ENCODE results near the gene DSTN. TPM values are rescaled to one million over a fixed set of nuclear protein-coding genes. Genes with fewer than 3 reads are reported as not detected.
A peak's percentile ranks its signal among the peaks of the same experiment; 100 is the strongest.

The DSTN gene
- total RNA-seq, 1 experiment from 2014 or later: 9.5 TPM

DNA sequence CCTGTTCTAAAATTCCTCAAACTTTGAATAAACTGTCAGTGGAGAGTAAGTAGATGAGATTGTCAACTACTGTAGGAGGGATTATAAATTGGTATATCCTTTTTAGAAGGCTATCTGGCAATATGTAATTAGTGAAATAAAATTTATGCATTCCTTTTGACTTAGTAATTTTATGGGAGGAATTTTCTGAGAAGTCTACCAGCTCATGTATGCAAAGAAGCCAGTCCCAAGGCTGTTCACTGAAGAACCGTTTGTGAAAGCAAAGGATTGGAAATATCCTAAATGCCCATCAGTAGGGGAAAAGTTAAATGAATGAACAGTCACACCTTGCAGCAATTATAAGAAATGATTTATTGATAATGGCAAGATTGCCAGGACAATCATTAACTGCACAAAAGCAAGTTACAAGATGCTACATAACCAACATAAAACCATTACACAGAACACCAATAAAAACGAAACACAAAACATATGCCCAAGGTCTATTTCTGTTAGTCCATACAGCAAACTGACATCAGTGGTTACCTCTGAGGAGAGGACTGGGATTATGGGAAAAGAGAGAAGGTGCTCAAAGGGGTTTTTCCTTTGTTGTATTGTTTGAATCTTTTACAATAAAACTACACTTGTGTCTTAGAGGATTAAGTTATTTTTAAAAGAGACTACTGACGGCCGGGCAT, 4.6 kb upstream of the DSTN start:
- Histone ChIP-seq H3K27ac (ENCODE audit: low read length) (no peak overlapping the region), H3K79me2 (ENCODE audit: low read length) (no peaks in the 10 kb centered on the region), H3K4me2 (ENCODE audit: low read depth, low read length, poor library complexity, severe bottlenecking) (no peak overlapping the region), H3K9me3 (ENCODE audit: low read length) (no peaks in the 10 kb centered on the region), H3K9ac (ENCODE audit: low read length) (no peak overlapping the region), H4K20me1 (ENCODE audit: insufficient read depth, low read depth, low read length) (no peaks in the 10 kb centered on the region), H3K4me1 (ENCODE audit: low read length) (peaks cover 3% of the 10 kb centered on the region; the same call in 1 of the 2 replicates), H3K36me3 (ENCODE audit: insufficient read depth, low read length) (no peaks in the 10 kb centered on the region), H3K9me2 (replicated peaks; ENCODE audit: insufficient read depth, low read length) (no peaks in the 10 kb centered on the region), H3K4me3 (ENCODE audit: low read length) (no peak overlapping the region), H2AFZ (ENCODE audit: low read length) (no peak overlapping the region), H3K27me3 (ENCODE audit: low read length) (no peaks in the 10 kb centered on the region)
- DNase-seq: no peak

DNA sequence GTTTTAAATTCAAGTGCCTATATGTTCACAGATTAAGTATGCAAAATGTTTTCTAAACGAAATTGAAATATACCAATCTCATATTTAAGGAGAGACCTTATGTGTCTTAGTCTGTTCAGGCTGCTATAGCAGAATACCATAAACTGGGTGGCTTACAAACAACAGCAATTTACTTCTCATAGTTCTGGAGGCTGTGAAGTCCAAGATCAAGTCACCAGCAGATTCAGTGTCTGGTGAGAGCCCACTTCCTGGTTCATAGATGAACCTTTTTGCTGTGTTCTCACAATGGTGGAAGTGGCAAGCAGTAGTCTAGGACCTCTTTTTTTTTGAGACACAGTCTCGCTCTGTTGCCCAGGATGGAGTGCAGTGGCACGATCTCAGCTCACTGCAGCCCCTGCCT, 3.5 kb upstream of the DSTN start:
- H3K79me2 ChIP-seq (ENCODE audit: low read length): no peaks in the 10 kb centered on the region
- DNase-seq: no peak
- H3K9me2 ChIP-seq (replicated peaks; ENCODE audit: insufficient read depth, low read length): no peaks in the 10 kb centered on the region
- H3K9ac ChIP-seq (ENCODE audit: low read length): no peak overlapping the region
- no peaks in the 10 kb centered on the region for H3K27me3 ChIP-seq (ENCODE audit: low read length)
- H3K9me3 ChIP-seq (ENCODE audit: low read length): no peaks in the 10 kb centered on the region
- H2AFZ ChIP-seq (ENCODE audit: low read length): no peak overlapping the region
- no peak overlapping the region for H3K4me3 ChIP-seq (ENCODE audit: low read length)
- H4K20me1 ChIP-seq (ENCODE audit: insufficient read depth, low read depth, low read length): no peaks in the 10 kb centered on the region
- no peaks in the 10 kb centered on the region for H3K36me3 ChIP-seq (ENCODE audit: insufficient read depth, low read length)
- no peak overlapping the region for H3K4me2 ChIP-seq (ENCODE audit: low read depth, low read length, poor library complexity, severe bottlenecking)
- H3K4me1 ChIP-seq (ENCODE audit: low read length): peaks cover 13% of the 10 kb centered on the region
- H3K27ac ChIP-seq (ENCODE audit: low read length): no peak overlapping the region

DNA sequence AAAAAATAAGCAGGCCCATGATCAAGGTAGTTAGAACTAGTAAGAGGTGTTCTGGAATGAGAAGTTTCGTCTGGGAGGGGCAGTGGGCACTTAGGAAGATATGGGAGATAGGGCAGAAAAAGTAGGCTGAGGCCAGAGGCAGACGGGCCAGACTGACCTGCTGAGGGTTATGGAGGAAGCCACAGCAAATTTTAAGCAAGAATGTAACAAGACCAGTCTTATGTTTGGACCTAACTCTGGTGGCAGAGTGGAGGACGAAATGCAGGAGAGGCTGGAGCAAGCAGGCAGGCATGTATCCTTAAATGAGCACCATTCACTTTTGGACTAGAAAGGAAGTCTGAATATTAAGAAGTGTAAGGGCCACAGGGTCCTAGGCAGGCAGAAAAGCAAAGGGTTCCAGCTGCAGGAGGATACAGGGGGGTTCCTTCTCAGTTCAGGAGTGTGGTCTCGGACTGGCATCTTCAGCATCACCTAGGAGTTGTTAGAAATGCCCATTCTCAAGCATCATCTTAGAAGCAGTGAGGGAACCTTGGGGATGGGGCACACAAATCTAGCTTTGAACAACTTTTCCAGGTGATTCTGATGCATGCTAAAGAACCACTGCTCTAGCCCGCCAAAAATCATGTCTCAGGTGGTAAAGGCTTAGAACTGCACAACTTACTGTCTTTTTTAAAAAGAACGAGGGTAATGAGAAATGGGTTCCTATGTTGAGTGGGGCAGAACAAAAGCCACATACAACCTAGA, 1.7 kb upstream of the DSTN start:
- Histone ChIP-seq H3K36me3 (ENCODE audit: insufficient read depth, low read length) (no peaks in the 10 kb centered on the region), H4K20me1 (ENCODE audit: insufficient read depth, low read depth, low read length) (no peaks in the 10 kb centered on the region), H3K79me2 (ENCODE audit: low read length) (no peaks in the 10 kb centered on the region), H3K4me2 (ENCODE audit: low read depth, low read length, poor library complexity, severe bottlenecking) (no peak overlapping the region), H3K9me2 (replicated peaks; ENCODE audit: insufficient read depth, low read length) (no peaks in the 10 kb centered on the region), H3K9ac (ENCODE audit: low read length) (no peak overlapping the region), H3K4me1 (ENCODE audit: low read length) (peaks cover 13% of the 10 kb centered on the region), H3K27me3 (ENCODE audit: low read length) (no peaks in the 10 kb centered on the region), H3K4me3 (ENCODE audit: low read length) (no peak overlapping the region), H2AFZ (ENCODE audit: low read length) (no peak overlapping the region), H3K27ac (ENCODE audit: low read length) (no peak overlapping the region), H3K9me3 (ENCODE audit: low read length) (no peaks in the 10 kb centered on the region)
- DNase-seq: no peak

DNA sequence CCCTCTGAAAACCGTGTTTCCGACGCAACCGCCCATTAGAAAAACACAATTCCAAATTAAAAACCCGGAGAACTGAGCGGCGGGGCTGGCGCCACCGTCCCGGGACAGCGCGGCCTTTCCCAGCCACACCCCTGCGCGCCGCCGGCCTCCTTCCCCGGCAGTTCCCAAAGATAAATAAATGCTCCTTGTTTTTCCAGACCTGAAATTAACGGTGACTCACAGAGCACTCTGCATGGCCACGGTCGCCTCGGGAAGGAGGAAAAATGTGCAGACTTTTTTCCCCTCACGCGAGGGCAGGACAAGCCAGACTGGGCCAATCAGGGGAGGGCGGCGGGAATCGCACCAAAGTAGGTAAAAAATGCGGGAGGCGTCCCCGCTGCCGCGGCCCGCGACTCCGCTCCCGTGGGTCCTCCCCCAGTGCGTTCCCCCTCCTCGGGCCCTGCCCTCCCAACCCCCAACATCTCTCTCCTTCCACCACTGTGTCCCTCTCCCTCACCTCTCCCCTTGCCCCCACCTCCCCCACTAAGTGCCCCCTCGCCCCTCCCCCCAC, 828 bp upstream of the DSTN start:
- no peak overlapping the region for H3K4me3 ChIP-seq (ENCODE audit: low read length)
- no peak overlapping the region for H3K4me2 ChIP-seq (ENCODE audit: low read depth, low read length, poor library complexity, severe bottlenecking)
- H3K9ac ChIP-seq (ENCODE audit: low read length): no peak overlapping the region
- H2AFZ ChIP-seq (ENCODE audit: low read length): no peak overlapping the region
- no peaks in the 10 kb centered on the region for H3K36me3 ChIP-seq (ENCODE audit: insufficient read depth, low read length)
- no peak for DNase-seq
- no peaks in the 10 kb centered on the region for H4K20me1 ChIP-seq (ENCODE audit: insufficient read depth, low read depth, low read length)
- no peaks in the 10 kb centered on the region for H3K79me2 ChIP-seq (ENCODE audit: low read length)
- H3K27ac ChIP-seq (ENCODE audit: low read length): no peak overlapping the region
- no peaks in the 10 kb centered on the region for H3K27me3 ChIP-seq (ENCODE audit: low read length)
- peaks cover 13% of the 10 kb centered on the region for H3K4me1 ChIP-seq (ENCODE audit: low read length)
- H3K9me2 ChIP-seq (replicated peaks; ENCODE audit: insufficient read depth, low read length): no peaks in the 10 kb centered on the region
- H3K9me3 ChIP-seq (ENCODE audit: low read length): no peaks in the 10 kb centered on the region

DNA sequence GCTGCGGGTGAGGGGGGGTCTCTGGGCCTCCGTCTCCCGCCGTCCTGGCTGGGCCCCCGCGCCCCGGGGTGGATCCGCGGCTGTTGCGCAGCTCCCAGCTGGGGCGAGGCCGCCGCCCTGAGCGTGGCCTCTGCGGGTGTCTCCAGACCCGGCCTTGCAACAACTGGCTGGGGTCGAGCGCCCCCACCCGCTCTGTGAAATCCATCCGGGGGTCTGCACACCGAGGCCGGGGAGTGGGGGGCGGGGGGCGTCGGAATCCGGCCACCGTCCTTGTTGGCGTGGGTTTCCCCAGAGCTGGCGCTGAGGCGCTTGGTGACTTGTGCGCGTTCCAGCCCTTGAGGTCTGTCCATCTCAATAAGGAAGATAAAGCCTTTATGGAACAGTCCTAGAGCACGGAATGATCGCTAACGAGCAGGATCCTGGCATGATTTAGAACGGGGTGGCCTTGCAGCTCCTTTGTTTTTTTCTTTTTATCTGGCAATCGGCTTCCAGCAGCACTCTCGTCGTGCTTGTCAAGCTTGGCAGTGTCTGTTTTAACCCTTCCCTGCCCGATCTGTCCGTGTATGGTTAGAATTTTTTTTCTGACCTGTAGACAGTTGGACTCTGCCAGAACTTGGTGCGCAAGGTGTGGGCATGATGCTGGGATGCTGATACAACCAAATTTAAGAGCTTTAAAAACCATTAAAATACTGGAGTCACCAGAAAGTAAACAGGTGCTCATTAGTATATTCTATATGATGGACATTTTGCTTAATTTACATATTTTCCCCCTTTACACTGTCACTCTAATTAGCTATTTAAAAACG, 675 bp downstream of the DSTN start:
- H3K9ac ChIP-seq (ENCODE audit: low read length): peak overlapping the region; percentile 78
- no peaks in the 10 kb centered on the region for H4K20me1 ChIP-seq (ENCODE audit: insufficient read depth, low read depth, low read length)
- H3K9me2 ChIP-seq (replicated peaks; ENCODE audit: insufficient read depth, low read length): no peaks in the 10 kb centered on the region
- DNase-seq: peak; percentile 55
- no peaks in the 10 kb centered on the region for H3K79me2 ChIP-seq (ENCODE audit: low read length)
- no peaks in the 10 kb centered on the region for H3K36me3 ChIP-seq (ENCODE audit: insufficient read depth, low read length)
- peaks cover 13% of the 10 kb centered on the region for H3K4me1 ChIP-seq (ENCODE audit: low read length)
- H3K9me3 ChIP-seq (ENCODE audit: low read length): no peaks in the 10 kb centered on the region
- no peaks in the 10 kb centered on the region for H3K27me3 ChIP-seq (ENCODE audit: low read length)
- peak overlapping the region; percentile 74 for H3K4me3 ChIP-seq (ENCODE audit: low read length)
- peak overlapping the region; percentile 81 for H3K4me2 ChIP-seq (ENCODE audit: low read depth, low read length, poor library complexity, severe bottlenecking)
- peak overlapping the region; percentile 94 for H2AFZ ChIP-seq (ENCODE audit: low read length)
- no peak overlapping the region for H3K27ac ChIP-seq (ENCODE audit: low read length)

DNA sequence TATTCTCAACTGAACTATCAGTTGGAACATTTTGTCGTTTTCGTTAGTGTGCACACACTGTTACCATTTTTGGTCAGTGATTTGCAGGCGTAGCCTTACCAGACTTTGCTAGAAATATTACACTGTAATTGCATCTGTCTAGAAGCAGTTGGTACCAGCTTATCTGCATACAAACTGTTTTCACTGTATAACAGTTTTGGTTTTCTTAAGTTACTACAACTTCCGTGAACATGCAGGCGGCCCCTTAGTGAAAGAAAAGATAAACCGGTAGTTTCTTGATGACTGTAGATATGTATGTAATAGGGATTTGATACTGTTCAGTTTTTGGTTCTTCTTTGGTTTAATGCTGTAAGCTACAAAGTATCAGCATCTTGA, 1.3 kb downstream of the DSTN start:
- Histone ChIP-seq H3K4me2 (ENCODE audit: low read depth, low read length, poor library complexity, severe bottlenecking) (peak overlapping the region; percentile 81), H3K9me3 (ENCODE audit: low read length) (no peaks in the 10 kb centered on the region), H2AFZ (ENCODE audit: low read length) (no peak overlapping the region), H4K20me1 (ENCODE audit: insufficient read depth, low read depth, low read length) (no peaks in the 10 kb centered on the region), H3K79me2 (ENCODE audit: low read length) (no peaks in the 10 kb centered on the region), H3K4me3 (ENCODE audit: low read length) (peak overlapping the region; percentile 74), H3K27ac (ENCODE audit: low read length) (no peak overlapping the region), H3K9ac (ENCODE audit: low read length) (0 out of 2 replicates have a peak overlapping the region, but pooled peaks have one; percentile 78), H3K9me2 (replicated peaks; ENCODE audit: insufficient read depth, low read length) (no peaks in the 10 kb centered on the region), H3K27me3 (ENCODE audit: low read length) (no peaks in the 10 kb centered on the region), H3K4me1 (ENCODE audit: low read length) (peaks cover 13% of the 10 kb centered on the region), H3K36me3 (ENCODE audit: insufficient read depth, low read length) (no peaks in the 10 kb centered on the region)
- no peak for DNase-seq

DNA sequence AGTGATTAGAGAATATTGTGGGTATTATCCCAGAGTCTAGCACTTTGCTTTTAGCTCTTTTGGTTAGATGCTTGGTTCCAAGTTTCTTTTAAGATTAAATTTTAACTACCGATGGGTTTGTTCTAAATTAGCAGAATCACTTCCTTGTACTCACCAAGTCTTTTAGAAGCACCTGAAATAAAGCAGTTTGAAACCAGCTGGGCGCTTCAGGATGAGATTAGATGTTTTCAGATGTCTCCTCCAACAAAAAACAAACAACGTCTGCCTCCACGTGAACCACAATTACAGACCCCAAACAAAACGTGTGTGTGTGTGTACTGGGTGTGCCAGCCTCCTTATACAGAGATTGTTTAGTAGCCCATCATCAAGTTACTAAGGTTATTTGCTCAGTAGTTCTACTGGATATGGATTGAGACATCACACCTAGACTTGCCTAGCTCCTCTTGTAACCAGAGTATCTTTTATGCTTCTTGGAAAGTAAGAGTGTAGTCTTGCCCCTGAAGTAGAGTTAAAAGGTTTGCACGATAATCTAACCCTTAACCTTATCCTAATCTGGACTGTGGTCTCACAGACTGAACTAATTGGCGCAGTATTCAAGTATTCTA, 2.3 kb downstream of the DSTN start:
- no peak overlapping the region for H3K4me2 ChIP-seq (ENCODE audit: low read depth, low read length, poor library complexity, severe bottlenecking)
- H3K9me2 ChIP-seq (replicated peaks; ENCODE audit: insufficient read depth, low read length): no peaks in the 10 kb centered on the region
- no peak overlapping the region for H3K9ac ChIP-seq (ENCODE audit: low read length)
- no peaks in the 10 kb centered on the region for H3K79me2 ChIP-seq (ENCODE audit: low read length)
- no peak overlapping the region for H3K27ac ChIP-seq (ENCODE audit: low read length)
- DNase-seq: no peak
- no peak overlapping the region for H2AFZ ChIP-seq (ENCODE audit: low read length)
- no peaks in the 10 kb centered on the region for H3K27me3 ChIP-seq (ENCODE audit: low read length)
- no peaks in the 10 kb centered on the region for H3K36me3 ChIP-seq (ENCODE audit: insufficient read depth, low read length)
- H3K4me3 ChIP-seq (ENCODE audit: low read length): no peak overlapping the region
- no peaks in the 10 kb centered on the region for H3K9me3 ChIP-seq (ENCODE audit: low read length)
- H3K4me1 ChIP-seq (ENCODE audit: low read length): peaks cover 13% of the 10 kb centered on the region
- H4K20me1 ChIP-seq (ENCODE audit: insufficient read depth, low read depth, low read length): no peaks in the 10 kb centered on the region

Measured in Karpas-422 (cell line).